K562 (cell line): ENCODE results near the gene FASTKD3.

Experiments used
- CHD4 ChIP-seq: fragments of 200-600 bp; sonication (generic); IDR thresholded peaks from 3 replicates; pipeline ENCODE4 v1.6.1; 2012; ENCODE audit warnings: low read depth, mild to moderate bottlenecking, mixed read lengths, low read length, inconsistent platforms; ENCODE audit not compliant: insufficient read depth, insufficient replicate concordance, poor library complexity, severe bottlenecking
- EP300 ChIP-seq: IDR thresholded peaks from 2 replicates; pipeline ENCODE4 v1.6.1; 2012; ENCODE audit warnings: low read length, improper control_type of control experiment
- ETV6 ChIP-seq, 3 experiments: fragments of 150-350 bp in 1 of 3; sonication (generic) in 1 of 3; formaldehyde crosslinking in 1 of 3; IDR thresholded peaks; 2 replicates each; pipeline versions ENCODE4 v1.6.1 to v1.8.0; 2014 to 2022; ENCODE audit warnings: borderline replicate concordance in 2 of 3, low read depth in 2 of 3, antibody characterized with exemption in 1 of 3, low read length in 1 of 3, mild to moderate bottlenecking in 1 of 3, missing genetic modification reagents in 1 of 3
- EZH2 ChIP-seq: IDR thresholded peaks from 2 replicates; pipeline ENCODE4 v1.6.1; 2012; ENCODE audit warnings: low read depth, mild to moderate bottlenecking, inconsistent platforms, low read length, borderline replicate concordance
- POLR2A ChIP-seq: fragments of 450-650 bp; conservative IDR thresholded peaks from 2 replicates; pipeline ENCODE4 v1.6.1; 2016
- SMARCB1 ChIP-seq: IDR thresholded peaks from 2 replicates; pipeline ENCODE4 v1.6.1; 2011; ENCODE audit warnings: improper control_type of control experiment, low read depth; ENCODE audit not compliant: insufficient read length
- SRSF1 ChIP-seq: fragments of 200-400 bp; formaldehyde crosslinking; IDR thresholded peaks from 2 replicates; pipeline ENCODE4 v1.6.1; 2017; ENCODE audit warnings: mild to moderate bottlenecking, low read depth, low read length, moderate library complexity
- TCF7 ChIP-seq: sonication (generic); IDR thresholded peaks from 2 replicates; pipeline ENCODE4 v1.6.1; 2016; ENCODE audit warnings: antibody characterized with exemption, borderline replicate concordance
- ZNF12 ChIP-seq: sonication (generic); formaldehyde crosslinking; IDR thresholded peaks from 2 replicates; pipeline ENCODE4 v1.4.0; 2020; ENCODE audit warnings: mild to moderate bottlenecking, missing genetic modification reagents
- ZNF431 ChIP-seq: sonication (generic); formaldehyde crosslinking; IDR thresholded peaks from 2 replicates; pipeline ENCODE4 v1.8.0; 2022; ENCODE audit warnings: mild to moderate bottlenecking, missing genetic modification reagents
- ZNF695 ChIP-seq: fragments of 450-650 bp; formaldehyde crosslinking; IDR thresholded peaks from 2 replicates; pipeline ENCODE4 v1.4.0; 2020; ENCODE audit warnings: mild to moderate bottlenecking, moderate library complexity
- ZNF699 ChIP-seq: fragments of 250-450 bp; sonication (Bioruptor Pico); IDR thresholded peaks from 2 replicates; pipeline ENCODE4 v1.8.0; 2021; ENCODE audit warnings: mild to moderate bottlenecking, moderate library complexity; ENCODE audit not compliant: insufficient replicate concordance
- TF ChIP-seq, protein P1 (sequence below), 3 experiments: IDR thresholded peaks in 2 of 3; conservative IDR thresholded peaks in 1 of 3; 2 replicates each; pipeline ENCODE4 v1.5.1; 2011 to 2012; ENCODE audit warnings: low read length in 3 of 3, mild to moderate bottlenecking in 3 of 3, control low read depth in 2 of 3, improper control_type of control experiment in 1 of 3, inconsistent platforms in 1 of 3, low read depth in 1 of 3, mixed read lengths in 1 of 3, moderate library complexity in 1 of 3; ENCODE audit not compliant: insufficient read depth in 2 of 3

GRCh38 chr5:7846327-7846726, 22.5 kb downstream of the FASTKD3 start:
- TF ChIP-seq ETV6 (IDR thresholded peaks at IDR 0.05; ENCODE audit: borderline replicate concordance in 1 of 2, low read depth in 2 of 2, low read length in 1 of 2) (no peak), ETV6 (CRISPR knock-in tag; IDR thresholded peaks at IDR 0.05; ENCODE audit: borderline replicate concordance) (no peak), TCF7 (no peak), SMARCB1 (no peak), CHD4 (no peak), POLR2A (no peak), EZH2 (no peak), ZNF699 (CRISPR knock-in tag) (no peak), EP300 (no peak), ZNF431 (CRISPR knock-in tag) (no peak), SRSF1 (no peak), ZNF695 (CRISPR knock-in tag) (no peak), ZNF12 (no peak)
- TF ChIP-seq, protein P1, sequence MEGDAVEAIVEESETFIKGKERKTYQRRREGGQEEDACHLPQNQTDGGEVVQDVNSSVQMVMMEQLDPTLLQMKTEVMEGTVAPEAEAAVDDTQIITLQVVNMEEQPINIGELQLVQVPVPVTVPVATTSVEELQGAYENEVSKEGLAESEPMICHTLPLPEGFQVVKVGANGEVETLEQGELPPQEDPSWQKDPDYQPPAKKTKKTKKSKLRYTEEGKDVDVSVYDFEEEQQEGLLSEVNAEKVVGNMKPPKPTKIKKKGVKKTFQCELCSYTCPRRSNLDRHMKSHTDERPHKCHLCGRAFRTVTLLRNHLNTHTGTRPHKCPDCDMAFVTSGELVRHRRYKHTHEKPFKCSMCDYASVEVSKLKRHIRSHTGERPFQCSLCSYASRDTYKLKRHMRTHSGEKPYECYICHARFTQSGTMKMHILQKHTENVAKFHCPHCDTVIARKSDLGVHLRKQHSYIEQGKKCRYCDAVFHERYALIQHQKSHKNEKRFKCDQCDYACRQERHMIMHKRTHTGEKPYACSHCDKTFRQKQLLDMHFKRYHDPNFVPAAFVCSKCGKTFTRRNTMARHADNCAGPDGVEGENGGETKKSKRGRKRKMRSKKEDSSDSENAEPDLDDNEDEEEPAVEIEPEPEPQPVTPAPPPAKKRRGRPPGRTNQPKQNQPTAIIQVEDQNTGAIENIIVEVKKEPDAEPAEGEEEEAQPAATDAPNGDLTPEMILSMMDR (IDR thresholded peaks at IDR 0.05 in 2 of 3, conservative IDR thresholded peaks at IDR 0.05 in 1 of 3; ENCODE audit: insufficient read depth in 2 of 3, low read depth in 1 of 3, low read length in 3 of 3) = no peak
